ENCODE results near the gene MAP7. TPM values are rescaled to one million over a fixed set of nuclear protein-coding genes. Genes with fewer than 3 reads are reported as not detected.

Gene MAP7
- total RNA-seq, 1 donor from 2014 or later, result 101 TPM

GRCh38 chr6:136568129-136568528, 17.9 kb upstream of the MAP7 start:
- Mint-ChIP-seq H3K27me3 (no peaks in the 10 kb centered on the region), H3K4me1 (ENCODE audit: low read depth) (peaks cover 14% of the 10 kb centered on the region), H3K27ac (no peak overlapping the region), H3K4me3 (ENCODE audit: low read depth) (no peak overlapping the region), H3K9me3 (ENCODE audit: low read depth) (peaks cover 22% of the 10 kb centered on the region), H3K36me3 (ENCODE audit: insufficient read depth) (peaks cover 2% of the 10 kb centered on the region)
- no peak for DNase-seq (ENCODE audit: low spot score, unreplicated experiment)
- no peak for TF ChIP-seq CTCF (IDR thresholded peaks at IDR 0.05; ENCODE audit: unreplicated experiment)

- Mint-ChIP-seq H3K9me3 (ENCODE audit: low read depth) (peaks cover 22% of the 10 kb centered on the region), H3K4me1 (ENCODE audit: low read depth) (peaks cover 14% of the 10 kb centered on the region), H3K27ac (no peak overlapping the region), H3K36me3 (ENCODE audit: insufficient read depth) (peaks cover 2% of the 10 kb centered on the region), H3K4me3 (ENCODE audit: low read depth) (no peak overlapping the region), H3K27me3 (no peaks in the 10 kb centered on the region)
- DNase-seq (ENCODE audit: low spot score, unreplicated experiment), result no peak
- TF ChIP-seq CTCF (IDR thresholded peaks at IDR 0.05; ENCODE audit: unreplicated experiment), result no peak
Observed at GRCh38 chr6:136567688-136568087, 17.5 kb upstream of the MAP7 start.

DNA sequence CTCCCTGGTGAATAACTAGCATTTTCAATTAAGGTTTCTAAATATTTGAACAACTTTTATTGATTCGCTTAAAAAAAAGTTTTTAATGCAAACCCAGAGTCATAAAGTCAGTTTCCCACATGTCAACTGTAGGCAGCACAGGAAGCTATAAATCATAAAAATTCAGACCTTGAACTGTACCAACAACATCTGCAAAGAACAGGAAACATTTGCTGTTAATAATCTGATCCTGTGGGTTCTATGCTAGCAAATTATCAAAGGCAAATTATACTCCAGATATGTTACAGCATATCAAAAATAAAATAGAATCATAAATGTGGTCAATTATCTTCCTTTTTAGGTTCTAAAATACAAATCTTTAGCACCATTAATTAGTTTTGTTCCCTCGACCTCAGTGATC, 16.6 kb upstream of the MAP7 start:
- no peak overlapping the region for H3K27ac Mint-ChIP-seq
- no peak for DNase-seq (ENCODE audit: low spot score, unreplicated experiment)
- peaks cover 2% of the 10 kb centered on the region for H3K36me3 Mint-ChIP-seq (ENCODE audit: insufficient read depth)
- H3K27me3 Mint-ChIP-seq, result no peaks in the 10 kb centered on the region
- H3K4me1 Mint-ChIP-seq (ENCODE audit: low read depth), result peaks cover 14% of the 10 kb centered on the region
- no peak for TF ChIP-seq CTCF (IDR thresholded peaks at IDR 0.05; ENCODE audit: unreplicated experiment)
- H3K9me3 Mint-ChIP-seq (ENCODE audit: low read depth), result peaks cover 22% of the 10 kb centered on the region
- no peak overlapping the region for H3K4me3 Mint-ChIP-seq (ENCODE audit: low read depth)

GRCh38 chr6:136566007-136566487, 15.8 kb upstream of the MAP7 start:
- H3K9me3 Mint-ChIP-seq (ENCODE audit: low read depth), result peaks cover 14% of the 10 kb centered on the region
- no peak overlapping the region for H3K4me3 Mint-ChIP-seq (ENCODE audit: low read depth)
- H3K36me3 Mint-ChIP-seq (ENCODE audit: insufficient read depth), result peaks cover 1% of the 10 kb centered on the region
- no peak for TF ChIP-seq CTCF (IDR thresholded peaks at IDR 0.05; ENCODE audit: unreplicated experiment)
- no peak overlapping the region for H3K27ac Mint-ChIP-seq
- H3K27me3 Mint-ChIP-seq, result no peaks in the 10 kb centered on the region
- DNase-seq (ENCODE audit: low spot score, unreplicated experiment), result no peak
- H3K4me1 Mint-ChIP-seq (ENCODE audit: low read depth), result peaks cover 14% of the 10 kb centered on the region

DNA sequence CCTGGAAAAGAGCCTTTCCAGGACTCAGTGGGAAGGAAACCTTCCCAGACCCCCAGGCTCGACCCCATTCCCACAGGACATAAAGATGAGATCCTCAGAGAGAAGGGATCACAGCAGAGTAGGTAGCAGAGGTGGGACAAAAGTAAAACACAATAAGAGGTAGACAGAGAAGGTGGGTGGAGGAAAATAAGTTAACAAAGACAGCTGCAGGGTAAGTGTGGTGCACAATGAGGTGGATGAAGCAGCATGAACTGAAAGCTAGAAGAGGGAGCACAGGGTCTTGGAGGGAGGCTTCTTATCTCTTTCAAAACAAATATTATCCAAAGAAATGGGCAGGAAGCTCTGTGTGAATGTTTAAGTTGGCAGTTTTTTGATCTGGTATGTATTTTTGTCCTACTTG, 14.0 kb upstream of the MAP7 start:
- H3K27ac Mint-ChIP-seq, result no peak overlapping the region
- H3K4me3 Mint-ChIP-seq (ENCODE audit: low read depth), result no peak overlapping the region
- TF ChIP-seq CTCF (IDR thresholded peaks at IDR 0.05; ENCODE audit: unreplicated experiment), result no peak
- H3K4me1 Mint-ChIP-seq (ENCODE audit: low read depth), result peaks cover 14% of the 10 kb centered on the region
- no peak for DNase-seq (ENCODE audit: low spot score, unreplicated experiment)
- H3K9me3 Mint-ChIP-seq (ENCODE audit: low read depth), result no peaks in the 10 kb centered on the region
- no peaks in the 10 kb centered on the region for H3K27me3 Mint-ChIP-seq
- no peaks in the 10 kb centered on the region for H3K36me3 Mint-ChIP-seq (ENCODE audit: insufficient read depth)
